NCI-H2227 (cell line): ENCODE results near the gene TTL.
"Not testable (repeated sequence)": the region's sequence is repeated elsewhere in the genome, so short reads cannot be mapped to it uniquely, and the experiment has no call there.

Experiments
- DNase-seq: peaks from one replicate; lab custom pipeline; 2025; ENCODE audit not compliant: unreplicated experiment; lab: John Stamatoyannopoulos, UW

TTL gene

DNA sequence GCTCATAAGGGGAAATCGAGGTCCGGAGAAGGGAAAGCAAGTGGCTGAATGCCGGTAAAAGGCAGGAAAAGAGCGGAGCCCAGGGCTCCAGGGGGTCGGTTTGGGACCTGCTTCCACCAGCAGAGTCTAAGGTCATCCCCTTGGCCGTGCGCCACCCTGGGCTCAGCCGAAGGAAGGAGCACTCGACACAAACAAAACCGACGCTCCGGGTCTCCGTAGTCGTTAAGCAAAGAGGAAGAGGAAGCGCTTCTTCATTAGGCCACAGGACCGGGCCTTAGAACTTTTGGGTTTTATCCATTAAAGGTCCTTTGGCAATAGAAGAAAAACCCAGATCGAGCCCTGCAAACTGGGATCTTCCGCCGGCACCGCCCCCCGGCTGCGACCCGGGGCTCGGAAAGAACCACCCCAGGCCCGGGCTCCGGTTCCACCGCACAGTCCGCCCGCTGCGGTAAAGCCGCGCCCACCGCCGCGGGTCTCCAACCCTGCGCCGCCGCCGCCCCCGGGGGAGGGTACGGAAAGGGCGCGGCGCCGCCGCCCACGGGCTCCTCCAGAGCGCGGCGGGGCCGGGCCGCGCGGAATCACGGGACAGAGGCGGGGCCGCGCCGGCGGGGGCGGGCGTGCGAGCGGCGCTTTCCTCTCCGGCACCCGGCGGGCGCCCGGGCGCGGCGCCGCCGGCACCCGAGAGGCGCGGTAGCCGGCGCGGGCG lies at the start of gene TTL:
TSS of gene TTL (plus strand) at position 629 of the 706 bp plus-strand sequence. CDS start 189 bp downstream, outside the sequence.
- DNase-seq: peak; percentile 90

DNA sequence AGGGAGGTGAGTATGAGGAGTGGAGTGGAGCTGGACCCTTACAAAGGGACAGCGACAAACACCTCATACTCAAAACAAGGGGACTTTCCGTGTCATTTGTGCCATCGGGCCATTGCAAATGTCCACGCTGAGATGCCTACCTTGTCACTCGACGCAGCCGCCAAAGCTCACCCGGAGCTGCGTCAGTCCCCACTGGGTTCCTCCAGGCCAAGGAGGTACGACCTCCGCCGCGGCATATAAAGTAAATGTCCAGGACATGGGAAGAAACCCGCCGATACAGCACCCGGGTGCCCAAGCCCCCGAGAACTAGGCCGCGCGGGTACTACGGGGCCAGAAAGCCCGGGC lies 49.6 kb upstream of the TTL start:
- DNase-seq: not testable (repeated sequence)

DNA sequence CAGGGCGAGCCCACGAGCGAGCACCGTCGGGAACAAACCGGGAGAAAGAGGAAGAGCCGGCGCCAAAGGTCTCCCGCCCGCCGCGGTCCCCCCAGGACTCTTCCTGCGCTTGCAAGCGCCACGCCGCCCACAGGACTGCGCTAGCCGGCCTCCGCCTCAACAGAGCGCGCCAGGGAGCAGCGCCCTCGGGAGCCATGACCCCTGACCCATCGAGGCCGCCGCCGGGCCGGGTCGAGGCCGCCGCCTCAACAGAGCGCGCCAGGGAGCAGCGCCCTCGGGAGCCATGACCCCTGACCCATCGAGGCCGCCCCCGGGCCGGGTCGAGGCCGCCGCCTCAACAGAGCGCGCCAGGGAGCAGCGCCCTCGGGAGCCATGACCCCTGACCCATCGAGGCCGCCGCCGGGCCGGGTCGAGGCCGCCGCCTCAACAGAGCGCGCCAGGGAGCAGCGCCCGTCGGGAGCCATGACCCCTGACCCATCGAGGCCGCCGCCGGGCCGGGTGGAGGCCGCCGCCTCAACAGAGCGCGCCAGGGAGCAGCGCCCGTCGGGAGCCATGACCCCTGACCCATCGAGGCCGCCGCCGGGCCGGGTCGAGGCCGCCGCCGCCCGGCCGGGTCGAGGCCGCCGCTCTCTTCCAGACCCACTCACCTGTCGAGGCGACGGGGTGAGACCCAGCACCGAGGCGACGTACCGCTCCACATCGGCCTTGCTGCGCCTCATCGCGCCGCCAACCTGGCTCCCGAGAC lies 49.0 kb upstream of the TTL start:
- not testable (repeated sequence) for DNase-seq

DNA sequence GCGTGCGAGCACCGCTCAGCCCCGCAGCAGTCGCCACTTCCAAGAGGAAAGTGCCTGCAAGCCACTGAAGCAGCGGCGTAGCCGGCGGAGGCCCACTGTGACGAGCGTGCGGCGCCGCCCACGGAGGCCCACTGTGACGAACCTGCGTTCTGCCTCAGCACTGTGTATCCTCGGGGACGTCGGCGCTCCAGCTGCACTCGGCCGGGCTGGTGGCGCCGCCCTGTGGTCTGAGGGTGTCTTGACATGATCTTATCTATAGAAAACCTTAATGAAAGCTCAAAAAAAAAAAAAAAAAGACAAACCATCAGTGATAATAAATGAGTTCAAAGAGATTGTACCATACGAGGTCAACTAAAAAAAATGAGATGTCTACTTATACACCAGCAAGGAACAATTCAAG lies 48.5 kb upstream of the TTL start, which contains the start of gene RGPD8:
TSS of gene RGPD8 (minus strand) at position 166 of the 400 bp plus-strand sequence. CDS start 192 bp downstream, outside the sequence.
- DNase-seq: not testable (repeated sequence)

DNA sequence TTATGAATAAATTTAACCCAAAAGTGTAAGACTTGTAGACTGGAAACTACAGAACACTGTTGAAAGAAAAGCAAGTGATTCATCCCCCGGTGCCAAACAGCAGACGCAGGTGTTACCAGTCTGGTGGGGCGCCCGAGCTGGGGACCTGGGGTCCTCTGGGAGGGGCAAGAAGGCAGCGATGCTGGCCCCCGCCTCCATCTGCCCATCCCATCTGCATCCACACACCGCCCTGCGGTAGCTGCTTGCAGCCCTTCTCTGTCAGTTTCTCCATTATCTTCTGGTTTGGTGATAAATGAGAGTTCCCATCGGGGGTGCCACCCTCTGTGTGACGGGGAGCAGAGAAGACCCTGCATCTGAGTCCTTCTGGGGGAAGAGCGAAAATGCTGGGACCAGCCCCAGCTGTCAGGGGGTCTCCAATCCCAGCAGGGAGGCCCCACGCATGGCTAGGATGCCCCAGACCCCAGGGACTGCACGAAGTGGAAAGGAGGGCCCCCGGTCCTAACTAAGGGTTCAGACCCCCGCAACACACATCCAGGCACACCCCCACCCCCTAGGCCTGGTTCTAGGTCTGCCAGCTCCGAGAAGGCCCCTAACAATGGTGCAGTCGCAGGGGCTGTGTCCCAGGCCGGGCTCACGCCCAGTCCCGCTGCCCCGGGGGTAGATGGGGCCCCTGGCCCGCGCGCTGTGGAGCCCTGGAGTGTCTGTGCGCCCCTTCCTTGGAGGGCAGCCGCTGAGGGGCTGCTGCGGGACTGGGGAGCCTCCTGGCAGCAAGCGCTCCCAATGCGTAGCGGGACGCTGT lies 47.8 kb upstream of the TTL start:
- no peak for DNase-seq

DNA sequence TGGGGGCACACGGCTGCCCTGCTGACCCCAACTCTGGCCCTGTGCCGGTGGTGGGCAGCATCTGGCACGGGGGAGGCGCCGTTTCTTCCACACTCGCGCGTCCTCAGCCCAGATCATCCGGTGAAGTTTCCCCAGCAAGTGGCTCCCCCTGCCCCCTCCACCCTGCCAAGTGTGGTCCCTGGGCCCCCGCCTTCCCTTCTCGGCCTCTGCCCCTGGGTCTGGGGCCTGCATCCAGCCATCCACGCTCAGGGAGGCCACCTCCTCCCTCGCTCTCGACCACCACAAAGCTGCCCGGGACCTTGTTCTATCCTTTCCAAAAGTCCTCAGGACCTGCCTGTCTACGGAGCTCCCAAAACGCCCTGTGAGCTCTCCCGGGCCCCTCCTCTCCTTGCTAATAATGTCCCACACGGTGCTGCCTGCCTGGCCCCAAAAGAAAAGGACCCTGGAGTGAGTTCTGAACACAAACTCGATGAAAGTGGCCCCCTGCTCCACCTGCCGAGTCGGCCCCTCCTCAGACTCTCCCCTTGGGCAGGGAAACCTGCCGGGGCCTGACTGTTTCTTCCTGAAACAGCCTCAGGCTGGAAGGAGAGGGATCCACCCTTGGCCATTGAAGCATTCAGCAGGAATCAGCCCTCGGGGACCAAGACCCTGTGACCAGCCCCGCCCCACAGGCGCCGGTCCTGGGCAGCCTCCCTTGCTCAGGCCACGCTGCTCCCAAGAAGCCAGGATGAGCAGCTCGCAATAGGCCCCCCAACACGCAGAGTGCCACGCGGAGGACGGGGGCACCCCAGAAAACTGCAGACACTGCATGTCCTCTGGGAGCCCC lies 46.9 kb upstream of the TTL start:
- not testable (repeated sequence) for DNase-seq

DNA sequence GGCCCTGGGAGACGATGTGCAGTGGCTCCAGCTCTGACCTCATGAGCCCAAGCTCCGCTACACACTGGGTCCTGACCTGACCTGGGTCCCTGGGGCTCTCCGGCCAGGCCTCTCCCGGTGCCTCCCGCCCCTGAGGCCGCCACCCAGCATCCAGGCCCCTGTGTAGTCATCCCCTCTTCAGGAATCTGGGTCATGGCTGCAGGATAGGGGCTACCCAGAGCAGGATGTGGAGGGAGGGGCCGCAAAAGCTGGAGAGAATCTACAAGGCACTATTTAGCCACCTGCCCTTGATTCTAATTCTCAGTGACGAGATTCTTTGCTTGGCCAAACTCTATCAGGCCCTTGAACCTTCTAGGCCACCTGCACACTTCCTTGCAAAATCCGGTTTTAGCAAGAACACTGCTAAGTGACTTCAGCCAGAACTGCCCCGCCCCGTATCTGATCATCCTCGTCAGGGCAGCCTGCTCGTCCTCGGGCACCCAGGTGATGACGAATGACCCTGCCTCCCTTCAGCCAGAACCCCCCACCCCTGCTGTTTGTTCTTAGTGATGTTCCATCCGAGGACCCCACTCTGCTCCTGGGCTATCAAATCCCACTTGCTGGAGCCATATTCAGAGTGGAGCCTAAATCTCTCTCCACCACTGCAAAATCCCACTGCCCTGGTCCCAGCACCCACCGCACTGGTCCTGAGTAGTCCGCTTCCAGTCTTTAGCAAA lies 46.1 kb upstream of the TTL start:
- DNase-seq: not testable (repeated sequence)

DNA sequence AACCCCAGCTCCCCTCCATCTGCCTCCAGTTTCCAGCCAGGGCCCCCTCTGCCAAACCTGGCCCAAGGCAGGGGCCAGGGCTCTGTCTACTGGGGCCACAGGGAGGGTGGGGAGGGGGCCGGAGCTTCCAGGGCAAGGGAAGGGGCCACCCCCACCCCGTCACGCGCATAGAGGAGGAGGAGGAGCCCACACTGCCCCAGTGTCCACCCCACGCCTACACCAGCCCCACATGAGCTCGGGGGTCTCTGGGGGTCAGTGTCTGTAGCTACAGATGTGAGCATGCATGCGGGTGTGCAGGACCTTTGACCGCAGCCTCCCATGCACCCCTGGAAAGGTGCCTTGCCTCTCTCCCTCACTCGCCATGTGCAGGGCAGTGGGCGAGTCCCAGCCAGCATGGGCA lies 45.0 kb upstream of the TTL start:
- not testable (repeated sequence) for DNase-seq

DNA sequence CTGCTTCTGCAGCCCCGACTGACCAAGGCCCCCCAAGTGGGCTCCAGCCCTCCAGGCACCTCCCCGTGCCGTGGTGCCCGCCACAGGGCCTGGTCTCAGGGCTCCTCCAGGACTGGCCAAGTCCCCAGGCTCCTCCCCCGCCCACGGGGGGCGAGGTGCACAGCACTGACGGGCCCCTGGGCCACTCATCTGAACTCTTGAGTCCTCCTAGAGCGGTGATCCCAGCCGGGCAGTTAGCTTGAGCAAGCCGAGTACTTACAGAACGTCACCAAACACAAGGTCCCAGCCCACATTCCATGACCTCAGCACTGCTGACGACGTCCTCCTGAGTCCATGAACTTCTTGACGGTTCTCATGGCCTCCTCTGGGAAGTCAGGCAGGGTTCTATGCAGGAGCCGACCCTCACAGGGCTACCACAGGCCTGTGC lies 44.5 kb upstream of the TTL start:
- not testable (repeated sequence) for DNase-seq

DNA sequence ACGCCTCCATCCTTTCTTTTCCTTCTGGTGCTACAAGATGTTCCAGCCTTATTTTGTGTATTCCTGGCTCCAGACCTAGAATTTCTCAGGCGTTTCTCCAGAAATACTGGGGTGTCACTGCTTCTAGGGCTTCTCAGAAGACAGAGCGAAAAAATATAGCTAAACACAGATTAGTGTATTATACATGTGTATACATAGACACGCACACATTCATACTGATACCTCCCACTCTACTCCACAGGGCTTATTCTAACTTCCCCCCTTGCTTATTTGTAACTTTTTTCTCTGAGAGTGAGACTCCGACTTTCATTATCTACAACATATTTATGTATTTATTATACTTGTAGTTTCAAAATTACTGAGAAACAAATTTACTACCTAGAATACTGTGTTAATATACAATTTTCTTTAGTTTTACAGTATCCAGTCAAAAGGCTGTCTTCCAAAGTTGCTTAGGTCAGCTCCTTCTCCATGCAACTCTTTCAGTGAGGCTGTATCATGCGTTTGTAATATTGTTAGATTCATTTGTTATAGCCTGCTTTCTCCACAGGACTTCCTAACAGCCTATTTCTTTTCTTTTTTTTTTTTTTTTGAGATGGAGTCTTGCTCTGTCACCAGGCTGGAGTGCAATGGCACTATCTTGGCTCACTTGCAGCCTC lies 43.2 kb upstream of the TTL start:
- not testable (repeated sequence) for DNase-seq

DNA sequence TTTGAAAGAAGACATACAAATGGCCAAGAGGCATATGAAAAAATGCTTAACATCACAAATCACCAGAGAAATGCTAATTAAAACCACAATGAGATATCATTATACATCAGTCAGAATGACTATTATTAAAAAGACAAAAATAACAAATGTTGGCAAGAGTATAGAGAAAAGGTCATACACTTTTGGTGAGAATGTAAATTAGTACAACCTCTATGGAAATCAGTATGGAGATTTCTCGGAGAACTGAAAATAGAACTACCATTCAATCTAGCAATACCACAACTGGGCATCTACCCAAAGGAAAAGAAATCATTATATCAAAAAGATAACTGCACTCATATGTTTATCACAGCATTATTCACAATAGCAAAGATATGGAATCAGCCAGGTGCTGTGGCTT lies 37.7 kb upstream of the TTL start:
- not testable (repeated sequence) for DNase-seq

DNA sequence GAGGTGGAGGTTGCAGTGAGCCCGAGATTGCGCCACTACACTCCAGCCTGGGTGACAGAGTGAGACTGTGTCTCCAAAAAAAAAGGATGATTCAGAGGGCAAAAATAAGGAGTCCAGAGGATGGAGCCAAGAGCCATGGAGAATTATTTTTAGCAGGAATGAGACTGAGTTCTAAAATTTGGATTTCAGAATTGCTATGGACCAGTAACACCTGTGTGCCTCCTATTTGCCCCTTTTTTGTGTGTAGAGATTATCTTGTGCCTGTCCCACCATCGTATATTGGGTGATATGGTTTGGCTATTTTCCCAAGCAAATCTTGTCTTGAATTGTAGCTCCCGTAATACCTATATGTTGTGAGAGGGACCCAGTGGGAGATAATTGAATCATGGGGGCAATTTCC lies 32.1 kb upstream of the TTL start:
- DNase-seq: no peak

DNA sequence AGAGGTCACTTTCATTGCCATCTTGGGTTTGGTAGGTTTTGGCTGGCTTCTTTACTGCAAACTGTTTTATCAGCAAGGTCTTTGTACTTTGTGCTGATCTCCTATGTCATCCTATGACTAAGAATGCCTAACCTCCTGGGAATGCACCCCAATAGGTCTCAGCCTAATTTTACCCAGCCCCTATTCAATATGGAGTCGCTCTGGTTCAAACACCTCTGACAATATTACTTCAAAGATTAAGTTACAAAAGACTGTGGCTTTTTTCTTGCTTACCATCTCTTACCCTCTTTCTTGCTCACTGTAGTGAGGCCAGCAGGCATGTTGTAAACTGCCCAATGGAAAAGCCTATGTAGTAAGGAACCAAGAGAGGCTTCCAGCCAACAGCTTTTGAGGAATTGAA lies 30.6 kb upstream of the TTL start:
- no peak for DNase-seq

DNA sequence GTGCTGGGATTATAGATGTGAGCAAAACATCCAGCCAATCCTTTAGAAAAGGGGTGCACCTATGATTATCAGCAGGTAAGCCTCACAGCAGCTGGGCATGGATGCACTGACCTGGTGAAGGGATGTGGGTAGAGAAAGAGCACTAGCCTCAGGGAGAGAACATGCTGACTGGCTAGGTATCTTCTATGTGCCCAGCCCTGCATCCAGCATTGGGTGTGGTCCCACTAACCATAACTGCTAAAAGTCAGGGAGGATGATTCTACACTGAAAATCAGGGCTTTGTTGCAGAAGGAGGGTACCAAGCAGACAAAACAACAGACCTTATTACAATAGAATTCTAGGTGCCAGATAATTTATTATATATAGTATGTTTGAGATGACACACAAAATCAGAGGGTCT lies 27.4 kb upstream of the TTL start:
- no peak for DNase-seq

DNA sequence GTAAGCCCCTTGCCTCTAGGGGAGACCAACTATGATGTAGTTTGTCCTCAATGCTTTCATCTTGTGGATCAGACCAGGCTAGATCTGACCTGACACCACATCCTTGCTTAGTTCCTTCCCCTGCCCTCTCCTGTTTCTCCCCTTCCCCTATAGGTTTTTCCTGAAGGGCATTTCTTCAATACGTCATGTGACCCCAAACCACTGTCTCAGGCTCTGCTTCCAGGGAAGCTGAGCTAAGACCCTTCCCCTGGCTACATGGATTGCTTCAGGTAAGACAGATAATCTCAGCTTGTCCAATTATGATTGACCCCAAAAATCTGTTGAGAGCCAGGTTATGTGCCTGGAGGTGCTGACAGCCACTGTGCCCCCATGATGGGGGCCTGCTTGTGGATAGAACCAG lies 22.6 kb upstream of the TTL start:
- no peak for DNase-seq

DNA sequence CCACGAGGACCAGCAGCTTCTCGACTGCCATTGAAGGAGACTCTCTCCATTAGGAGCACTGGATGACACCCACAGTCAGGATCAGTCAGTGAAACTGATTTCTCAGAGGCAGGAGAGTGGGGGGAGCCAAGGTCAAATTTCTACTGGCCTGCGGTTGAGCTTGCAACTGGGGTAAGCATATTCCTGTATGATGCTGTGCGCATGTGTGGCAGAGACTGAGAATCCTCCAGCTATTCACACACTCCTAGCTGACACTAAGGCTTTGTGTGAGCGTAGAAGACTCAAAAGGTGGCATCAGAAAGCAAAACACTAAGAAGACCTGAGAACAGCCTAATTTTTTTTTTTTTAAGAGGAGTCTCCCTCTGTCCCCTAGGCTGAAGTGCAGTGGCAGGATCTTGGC lies 19.8 kb upstream of the TTL start:
- DNase-seq: no peak

DNA sequence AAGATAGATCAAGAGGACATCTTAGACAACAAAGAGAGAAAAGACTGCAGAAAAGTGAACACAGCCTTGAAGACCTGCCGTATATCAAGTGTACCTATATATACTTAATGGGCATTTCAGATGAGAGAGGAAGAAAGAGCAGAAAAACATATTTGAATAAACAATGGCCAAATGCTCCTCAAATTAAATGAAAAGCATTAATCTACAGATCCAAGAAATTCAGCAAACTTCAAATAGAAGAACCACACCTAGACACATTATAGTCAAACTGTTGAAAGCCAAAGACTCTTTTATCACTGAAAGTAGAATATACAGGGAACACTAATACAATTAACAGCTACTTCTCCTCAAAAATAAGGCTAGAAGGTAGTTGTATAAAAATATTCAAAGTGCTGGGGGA lies 18.7 kb upstream of the TTL start:
- no peak for DNase-seq

DNA sequence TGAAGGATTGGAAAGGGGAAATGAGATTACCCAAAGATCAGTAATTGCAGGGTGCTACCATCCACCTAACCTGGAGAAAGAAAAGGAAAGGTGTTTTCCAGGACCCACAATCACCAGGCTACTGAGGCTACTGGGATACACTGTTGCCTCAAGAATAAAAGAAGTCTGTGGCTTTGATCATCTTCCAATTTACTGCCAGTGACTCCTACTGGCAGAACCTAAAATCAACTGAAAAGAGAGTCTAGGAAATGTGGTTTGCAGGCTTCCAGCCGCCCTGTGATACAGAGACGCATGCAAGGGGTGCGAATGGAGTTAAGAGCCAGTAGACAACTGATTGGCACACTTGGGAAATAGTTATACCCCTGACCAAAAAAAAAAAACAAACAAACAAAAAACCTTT lies 16.6 kb upstream of the TTL start:
- DNase-seq: no peak

DNA sequence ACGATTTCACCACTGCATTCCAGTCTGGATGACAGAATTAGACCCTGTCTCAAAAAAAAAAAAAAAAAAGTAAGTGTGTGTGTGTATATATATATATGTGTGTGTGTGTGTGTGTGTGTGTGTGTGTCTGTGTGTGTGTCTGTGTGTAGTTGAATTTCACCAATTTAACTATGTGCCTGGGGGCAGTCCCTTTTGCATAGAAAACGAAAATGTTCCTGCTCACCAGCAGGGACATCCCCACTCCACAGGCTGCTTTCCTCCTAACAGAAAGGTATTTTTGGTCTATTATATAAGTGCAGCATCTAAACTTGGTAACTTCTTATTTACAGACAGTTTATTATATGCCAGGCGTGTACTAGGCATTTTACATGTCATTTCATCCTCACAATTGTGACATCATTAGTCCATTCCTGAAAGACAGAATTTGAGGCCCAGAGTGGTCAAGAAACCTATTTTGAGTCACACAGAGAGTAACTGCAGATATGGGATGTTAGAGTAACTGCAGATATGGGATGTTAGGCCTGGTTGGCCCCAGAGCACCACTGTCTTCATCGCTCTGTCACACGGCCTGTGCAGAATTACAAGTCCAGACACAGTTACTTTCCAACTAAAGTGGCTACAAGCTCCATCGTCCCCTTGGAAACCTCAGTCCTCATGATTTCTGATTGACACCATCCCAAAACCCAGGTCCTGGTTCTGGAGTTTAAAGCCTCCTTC lies 9.3 kb upstream of the TTL start:
- no peak for DNase-seq
